C4-2B (cell line): ENCODE results near the gene HACL1.

Experiments used
- ZFX ChIP-seq: fragments of 450-650 bp; IDR thresholded peaks from 2 replicates; pipeline ENCODE4 v1.6.1; 2017
- TF ChIP-seq, protein P1 (sequence below): fragments of 450-650 bp; conservative IDR thresholded peaks from 2 replicates; pipeline ENCODE4 v1.5.1; 2017; ENCODE audit warnings: mild to moderate bottlenecking

DNA sequence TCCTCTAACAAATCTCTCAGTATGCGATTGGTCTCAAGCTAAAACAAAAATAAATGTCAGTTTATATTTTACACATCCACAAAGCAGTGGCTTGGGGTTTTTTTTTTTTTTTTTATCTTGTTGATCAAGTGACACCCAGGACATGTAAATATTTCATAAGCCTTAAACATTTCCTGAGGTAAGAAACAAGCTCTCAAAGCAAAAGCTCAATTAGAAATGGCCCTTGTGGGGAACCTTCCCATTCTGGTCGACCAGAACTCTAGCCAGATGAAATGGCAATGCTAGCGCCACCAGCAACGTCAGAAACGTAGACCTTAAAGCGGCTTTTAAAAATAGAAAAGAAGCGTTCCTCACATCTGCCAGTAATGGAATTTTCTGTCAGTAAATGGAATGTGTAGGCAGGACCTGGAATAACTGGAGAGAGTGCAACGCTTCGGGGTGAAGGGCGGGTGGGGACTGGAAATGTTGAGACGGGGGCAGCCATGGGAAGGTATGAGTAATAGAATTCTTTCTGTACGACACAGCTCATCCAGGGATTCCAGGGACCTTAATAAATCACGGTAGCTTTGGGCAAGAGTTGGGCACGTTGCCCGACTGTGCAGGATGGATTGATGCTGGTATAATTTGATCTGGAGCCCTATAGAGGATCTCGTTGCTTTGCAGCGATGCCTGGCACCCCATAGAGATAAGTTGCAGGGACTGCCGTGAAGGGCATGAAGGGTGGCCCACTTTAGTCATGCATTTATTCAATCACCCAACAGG is 44.6 kb upstream of the HACL1 start:
- TF ChIP-seq, protein P1, sequence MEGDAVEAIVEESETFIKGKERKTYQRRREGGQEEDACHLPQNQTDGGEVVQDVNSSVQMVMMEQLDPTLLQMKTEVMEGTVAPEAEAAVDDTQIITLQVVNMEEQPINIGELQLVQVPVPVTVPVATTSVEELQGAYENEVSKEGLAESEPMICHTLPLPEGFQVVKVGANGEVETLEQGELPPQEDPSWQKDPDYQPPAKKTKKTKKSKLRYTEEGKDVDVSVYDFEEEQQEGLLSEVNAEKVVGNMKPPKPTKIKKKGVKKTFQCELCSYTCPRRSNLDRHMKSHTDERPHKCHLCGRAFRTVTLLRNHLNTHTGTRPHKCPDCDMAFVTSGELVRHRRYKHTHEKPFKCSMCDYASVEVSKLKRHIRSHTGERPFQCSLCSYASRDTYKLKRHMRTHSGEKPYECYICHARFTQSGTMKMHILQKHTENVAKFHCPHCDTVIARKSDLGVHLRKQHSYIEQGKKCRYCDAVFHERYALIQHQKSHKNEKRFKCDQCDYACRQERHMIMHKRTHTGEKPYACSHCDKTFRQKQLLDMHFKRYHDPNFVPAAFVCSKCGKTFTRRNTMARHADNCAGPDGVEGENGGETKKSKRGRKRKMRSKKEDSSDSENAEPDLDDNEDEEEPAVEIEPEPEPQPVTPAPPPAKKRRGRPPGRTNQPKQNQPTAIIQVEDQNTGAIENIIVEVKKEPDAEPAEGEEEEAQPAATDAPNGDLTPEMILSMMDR = no peak
- no peak for TF ChIP-seq ZFX
